Activated naive CD4-positive, alpha-beta T cell (primary cell): ENCODE data around the gene ADAMTS12.

Experiments used
- DNase-seq, 4 experiments: peaks; one replicate each; lab custom pipeline; 2025; lab: John Stamatoyannopoulos, UW

ADAMTS12 gene

DNA sequence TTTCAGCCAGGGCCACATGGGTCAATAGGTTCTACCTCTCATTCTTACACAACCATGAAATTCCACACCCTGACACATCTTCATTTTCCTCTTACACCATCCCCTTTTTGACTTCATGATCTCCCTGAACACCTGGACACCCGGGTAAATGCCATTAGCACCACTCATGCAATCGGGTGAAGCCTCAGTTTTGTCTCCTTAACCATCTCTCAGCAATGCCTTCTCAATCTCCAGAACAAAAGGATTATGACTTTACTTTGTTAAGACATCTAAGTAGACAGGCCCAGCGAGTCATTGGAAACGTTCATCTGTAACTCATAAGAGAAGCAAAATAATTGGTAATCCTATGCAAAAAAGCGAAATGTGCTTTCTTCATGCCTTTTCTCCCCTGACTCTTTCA lies 49.9 kb downstream of the ADAMTS12 start:
- no peak for DNase-seq

DNA sequence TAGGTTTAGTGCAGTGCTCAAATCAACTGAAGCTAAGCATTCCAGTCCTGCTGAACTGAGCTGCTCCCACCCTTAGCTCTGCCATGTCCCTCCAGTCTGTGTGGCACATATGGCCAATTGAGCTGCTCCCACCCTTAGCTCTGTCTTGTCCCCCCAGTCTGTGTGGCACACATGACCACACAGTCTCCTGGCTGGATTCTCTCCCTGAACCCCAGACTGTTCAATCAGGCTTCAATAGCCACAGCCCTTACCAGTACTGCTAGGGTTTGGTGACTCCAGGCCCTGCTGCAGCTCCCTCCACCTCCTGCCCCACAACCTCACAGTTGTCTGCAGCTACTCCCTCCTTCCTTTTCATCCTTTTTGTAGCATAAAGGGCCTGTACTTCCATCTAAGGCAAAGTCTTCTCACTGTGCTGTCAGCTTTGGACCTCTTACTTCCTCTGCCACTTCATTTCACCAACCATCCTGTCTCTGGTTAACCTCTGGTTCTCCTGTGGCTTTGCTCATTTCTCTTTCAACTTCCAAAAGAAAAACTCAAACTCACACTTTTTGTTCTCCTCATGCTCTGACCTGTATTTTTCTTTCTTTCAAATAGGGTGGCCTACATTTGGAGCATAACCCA lies 50.8 kb downstream of the ADAMTS12 start:
- no peak for DNase-seq

DNA sequence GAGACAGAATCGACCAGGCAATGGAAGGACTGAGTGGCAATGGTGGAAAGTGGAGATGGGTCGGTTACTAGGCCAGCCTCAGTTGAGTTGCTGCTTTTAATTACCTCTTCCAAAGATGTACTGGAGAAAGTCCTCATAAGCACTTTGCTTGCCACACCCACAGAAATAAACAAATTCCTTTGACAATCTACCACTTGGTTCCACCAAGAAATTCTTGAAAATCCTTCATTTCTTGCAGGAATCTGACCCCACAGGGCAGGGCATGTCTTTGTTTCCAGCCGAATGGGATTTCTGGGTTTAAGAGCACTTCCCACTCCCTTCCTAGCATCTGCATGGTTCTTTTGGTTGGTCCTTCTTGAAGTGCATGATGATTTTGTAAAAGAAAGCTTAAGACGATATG lies 54.5 kb downstream of the ADAMTS12 start:
- DNase-seq, result no peak

DNA sequence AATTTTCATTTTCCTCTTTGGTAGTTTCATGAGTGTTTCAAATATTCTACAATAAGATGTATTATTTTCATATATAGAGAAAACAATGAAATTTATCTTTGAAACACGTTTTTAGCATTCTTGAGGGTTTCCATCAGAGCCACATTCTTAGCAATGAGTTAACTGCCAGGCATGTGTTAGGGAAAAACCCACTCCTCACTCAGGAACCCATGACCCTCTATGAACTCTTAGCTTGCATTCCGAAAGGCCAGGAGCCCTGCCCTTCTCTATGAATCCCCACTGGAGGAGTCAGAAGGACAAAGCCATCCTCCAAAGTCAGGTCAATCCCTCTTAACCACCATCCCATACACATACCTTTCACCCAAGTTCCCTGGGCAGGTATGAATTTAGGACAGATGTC lies 57.5 kb downstream of the ADAMTS12 start:
- no peak for DNase-seq

DNA sequence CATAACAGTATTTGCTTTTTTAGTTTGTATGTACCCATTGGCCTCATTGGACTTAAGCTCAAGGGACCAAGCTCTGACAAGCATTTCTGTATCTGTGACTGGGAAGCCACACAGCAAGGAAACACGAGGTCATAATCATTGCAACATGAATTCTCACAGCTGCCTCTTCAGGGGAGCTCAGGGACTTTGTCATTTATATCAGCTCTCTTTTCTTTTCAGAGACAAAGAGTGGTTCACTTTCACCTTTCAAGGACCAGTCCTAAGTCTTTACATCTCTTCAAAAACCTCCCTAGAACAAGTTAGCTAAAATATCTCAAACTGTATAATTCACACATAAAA lies 58.6 kb downstream of the ADAMTS12 start:
- DNase-seq, result no peak

DNA sequence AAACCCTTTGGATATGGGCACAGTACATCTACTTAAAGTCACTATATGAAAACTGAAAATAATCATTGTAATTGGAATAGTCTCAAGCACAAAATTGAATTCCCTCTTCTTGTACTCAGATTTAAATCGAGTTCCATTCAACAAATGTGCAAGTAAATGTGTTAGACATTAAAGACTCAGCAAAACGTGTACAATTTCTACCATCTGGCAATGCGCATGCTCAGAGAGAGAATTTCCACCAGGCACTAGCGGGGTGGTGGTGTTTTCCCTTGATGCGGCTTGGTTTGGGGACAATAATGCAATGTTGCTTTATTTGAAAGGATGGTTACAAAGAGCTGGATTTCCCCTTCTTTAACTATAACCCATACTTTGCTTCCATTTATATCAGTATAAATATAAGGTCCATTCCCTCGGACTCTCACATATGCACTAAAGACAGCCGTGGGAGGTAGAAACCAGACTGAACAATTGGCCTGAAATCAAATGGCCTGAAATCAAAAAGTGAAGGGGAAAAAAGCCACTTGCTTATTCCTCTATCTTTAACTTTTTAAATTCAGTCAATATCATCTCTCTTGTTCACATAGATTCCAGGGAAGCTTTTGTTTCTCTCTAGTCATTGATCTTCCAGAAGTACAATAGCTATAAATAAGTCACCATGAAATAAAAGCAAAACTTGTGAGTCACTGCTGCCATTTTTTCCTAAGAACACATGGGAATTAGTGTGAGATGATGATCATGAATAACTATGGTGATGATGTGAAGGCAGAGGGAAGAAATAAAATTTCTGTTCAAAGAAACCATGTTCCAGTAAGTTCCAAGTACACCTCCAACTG lies 59.2 kb downstream of the ADAMTS12 start:
- no peak for DNase-seq

DNA sequence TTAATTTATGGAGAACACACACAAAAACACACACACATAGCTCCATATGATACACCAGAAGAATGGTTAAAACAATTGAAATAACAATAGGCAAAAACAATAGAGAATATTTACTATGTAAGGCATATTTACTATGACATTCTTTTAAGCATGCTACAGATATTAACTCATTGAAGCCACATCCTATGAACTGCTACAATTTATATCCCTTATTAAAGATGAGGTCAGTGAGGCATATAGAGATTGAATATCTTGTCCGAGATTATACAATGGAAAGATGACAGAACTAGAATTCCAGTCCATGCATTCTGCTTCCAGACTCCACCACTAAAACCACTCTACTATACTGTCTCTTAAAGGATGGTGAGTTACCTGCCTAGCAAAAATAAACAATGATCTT lies 60.7 kb downstream of the ADAMTS12 start:
- no peak for DNase-seq

DNA sequence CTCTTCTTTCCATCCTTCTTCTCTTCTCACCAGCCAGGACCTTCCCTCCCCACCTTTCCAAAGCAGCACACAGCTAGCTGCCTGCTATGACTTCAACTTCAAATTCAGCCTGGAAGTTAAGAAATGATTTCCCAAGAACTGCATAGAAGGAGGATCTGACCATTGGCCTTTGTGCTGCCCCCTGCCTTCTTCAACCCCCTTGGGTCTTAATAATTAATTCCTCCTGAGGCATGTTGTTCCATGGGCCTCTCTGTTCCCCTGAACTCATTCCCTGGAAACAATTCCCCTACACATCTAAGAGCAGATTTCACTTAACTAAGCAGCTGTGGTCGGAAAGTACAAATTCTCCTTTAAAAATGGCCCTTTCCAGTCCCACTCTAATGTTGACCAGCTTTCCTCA lies 62.4 kb downstream of the ADAMTS12 start:
- no peak for DNase-seq

DNA sequence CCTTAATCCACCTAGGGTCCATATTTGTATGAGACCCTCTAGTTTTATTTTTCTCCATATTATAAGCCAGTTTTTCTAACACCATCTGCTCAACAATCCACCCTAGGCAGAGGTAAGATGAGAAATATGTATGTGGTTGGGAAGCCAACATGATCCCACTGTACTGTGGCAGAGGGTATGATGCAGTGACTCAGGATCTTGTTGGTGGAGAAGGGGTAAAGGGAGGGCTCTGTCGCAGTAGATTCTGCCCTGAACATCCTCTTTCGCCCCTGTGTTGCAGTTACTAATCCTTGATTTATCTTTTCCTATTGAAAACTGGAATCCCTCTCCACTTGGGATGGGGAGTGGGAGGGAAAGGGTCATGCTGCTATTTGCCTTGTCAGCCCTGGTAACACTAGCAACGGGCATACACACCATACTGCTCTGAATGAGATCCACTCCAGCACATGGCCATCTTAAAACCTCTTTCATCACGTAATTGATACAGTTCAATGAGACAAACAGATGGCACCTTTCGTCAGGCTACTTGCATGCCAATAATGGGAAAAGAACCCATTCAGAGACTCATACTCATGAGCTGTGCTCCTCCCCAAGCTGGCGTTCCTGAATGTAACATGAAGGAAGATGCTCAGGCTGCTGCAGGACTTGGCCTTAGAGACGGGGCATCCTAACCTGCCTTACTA lies 63.0 kb downstream of the ADAMTS12 start:
- no peak for DNase-seq

DNA sequence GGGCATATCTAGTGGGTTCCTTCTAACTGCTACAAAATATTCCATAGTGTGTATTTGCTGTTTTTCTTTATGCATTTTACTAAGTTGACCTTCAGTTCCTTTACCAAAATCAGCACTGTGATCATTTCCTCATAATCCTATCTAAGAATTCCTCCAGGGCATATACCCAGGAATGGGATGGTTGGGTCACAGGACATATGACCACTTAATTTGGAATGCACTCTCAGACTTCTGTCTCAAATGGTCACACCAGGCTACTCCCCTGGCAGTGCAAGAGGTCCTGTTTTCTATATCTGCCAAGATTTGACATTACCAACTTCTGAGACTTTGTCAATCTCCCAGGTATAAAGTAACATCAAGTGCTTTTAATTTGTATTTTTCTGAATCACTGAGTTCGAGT lies 63.9 kb downstream of the ADAMTS12 start:
- no peak for DNase-seq

DNA sequence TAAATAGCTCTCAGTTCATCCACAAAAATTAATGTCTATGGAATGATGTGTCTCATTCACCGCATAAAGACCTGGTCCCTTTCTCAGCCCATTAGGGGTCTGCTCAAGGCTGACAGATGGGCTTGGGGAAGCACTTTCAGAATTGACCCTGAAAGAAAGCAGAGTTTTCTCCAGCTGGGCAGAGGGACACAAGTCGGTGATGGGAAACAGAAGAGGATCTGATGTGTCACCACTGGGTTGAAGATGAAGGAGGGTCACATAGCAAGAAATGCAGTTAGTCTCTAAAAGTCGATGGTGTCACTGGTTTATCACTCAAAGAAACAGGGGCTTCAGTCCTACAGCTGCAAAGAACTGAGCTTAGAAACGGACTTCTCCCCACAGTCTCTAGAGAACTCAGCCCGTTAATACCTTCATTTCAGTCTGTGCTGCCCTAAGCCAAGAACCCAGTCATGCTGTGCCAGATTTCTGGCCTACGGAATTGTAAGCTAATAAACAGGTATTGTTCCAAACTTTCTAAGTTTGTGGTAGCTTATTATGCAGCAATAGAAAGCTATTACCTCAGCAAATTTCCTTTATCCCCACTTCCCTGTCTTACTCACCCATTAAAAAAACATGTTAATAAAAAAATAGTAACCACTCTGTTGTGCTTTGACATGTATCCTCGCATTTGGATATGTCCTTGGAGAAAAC lies 64.6 kb downstream of the ADAMTS12 start:
- no peak for DNase-seq

DNA sequence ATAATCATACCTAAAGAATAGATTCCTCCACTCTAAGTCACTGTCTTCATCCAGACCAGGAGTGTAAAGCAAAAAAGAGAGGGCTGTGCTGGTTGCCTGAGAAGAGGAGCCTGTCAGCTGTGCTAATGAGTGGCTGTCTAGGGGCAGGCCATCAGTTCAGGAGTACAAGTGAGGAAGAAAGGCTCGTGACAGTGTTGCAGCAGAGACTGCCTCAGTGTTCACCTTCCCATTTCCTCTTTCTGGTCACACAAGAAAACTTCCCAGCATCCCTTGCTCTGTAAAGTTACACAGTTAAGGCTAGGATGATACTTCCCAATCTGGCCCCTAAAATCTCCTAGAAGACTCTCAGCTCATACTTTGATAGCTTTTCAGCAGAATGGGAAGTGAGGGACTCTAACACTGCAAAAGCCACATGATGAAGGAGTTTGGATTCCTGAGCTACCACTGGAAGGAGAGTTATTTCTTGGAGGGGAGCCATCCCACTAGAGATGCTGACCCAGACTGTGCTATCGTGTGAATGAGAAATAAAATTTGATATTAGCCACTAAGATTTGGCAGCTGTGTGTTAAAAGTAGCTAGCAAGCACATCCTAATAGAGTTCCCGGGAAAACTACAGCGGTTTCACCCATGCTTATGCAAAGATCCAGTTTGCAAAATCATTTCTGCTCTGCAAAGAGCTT lies 67.1 kb downstream of the ADAMTS12 start:
- DNase-seq, result no peak

DNA sequence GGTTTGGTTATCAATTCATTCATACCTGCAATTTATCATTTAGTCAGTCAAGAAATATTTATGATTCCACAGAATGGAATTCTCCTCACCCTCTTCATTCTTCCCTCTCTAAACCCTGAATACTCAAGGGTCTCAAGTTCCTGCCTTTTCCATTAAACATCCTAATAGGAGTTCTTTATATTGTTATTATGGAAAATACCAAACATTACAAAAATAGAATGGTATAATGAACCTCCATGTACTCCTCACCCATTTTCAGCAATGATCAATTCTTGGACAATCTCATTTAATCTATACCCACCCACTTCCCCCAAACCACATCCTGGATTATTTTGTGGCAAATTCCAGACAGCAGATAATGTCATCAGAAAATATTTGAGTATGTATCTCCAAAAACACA lies 74.5 kb downstream of the ADAMTS12 start:
- no peak for DNase-seq

DNA sequence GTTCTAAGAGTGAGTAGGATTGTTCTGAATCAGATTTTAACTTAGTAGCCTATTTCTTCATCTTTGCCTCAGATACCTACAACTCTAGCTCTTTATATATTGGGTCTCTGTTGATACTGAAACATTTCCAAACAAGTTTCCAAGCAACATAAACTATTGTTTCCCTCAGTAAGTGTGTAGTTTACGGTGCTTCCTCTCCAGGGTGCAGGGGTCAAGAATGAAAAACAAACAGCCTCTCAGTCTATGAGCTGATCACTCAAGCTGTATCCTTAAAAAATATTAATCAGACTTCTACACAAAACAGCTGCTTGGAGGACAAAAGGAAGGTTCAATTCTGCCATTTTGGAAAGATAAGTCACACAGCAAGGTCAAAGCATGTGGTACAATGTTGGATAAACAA lies 75.0 kb downstream of the ADAMTS12 start:
- DNase-seq, result no peak

DNA sequence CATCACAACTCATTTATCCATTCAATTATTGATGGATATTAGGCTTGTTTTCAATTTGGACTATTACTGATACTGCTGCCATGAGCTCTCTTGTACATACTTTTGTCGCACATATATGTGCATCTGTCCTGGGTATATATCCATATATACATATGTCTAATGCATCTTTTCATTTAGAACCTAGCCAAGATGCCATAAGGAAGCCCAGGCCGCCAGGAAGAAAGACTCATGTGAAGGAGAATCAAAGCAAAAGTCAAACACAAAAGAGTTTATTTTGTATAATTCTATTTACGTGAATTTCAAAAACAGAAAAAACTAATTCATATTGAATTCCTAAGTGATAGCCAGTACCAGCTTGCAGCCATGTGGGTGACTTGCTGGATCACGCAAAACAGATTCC lies 79.0 kb downstream of the ADAMTS12 start:
- no peak for DNase-seq

DNA sequence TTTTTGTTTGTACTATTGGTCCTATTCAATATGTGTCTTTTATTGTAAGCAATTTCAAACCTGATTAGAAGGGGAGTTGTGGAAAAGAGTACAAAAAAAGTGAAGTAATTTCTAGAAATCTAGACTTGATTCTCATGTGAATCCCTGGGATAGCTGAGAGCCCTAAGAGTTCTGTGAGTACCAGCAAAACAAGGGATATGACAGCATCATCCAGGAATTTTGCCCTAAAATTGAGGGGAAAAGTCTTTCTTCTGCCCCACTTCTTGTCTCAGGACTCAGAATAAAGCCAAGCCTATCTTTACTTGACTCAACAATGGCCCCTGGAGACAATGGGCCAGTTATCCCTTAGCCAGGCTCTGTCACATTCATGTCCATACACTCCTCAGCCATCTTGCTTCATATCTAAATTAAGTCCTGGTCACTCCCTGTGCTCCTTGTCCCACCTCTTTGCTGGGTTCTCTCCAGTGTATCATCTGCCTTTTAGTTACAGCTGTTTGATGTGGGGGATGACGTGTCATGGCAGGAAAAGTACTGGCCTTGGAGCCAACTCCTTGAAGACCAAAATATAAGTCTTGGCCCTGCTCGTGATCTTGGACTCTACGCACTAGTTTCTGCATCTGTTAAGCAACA lies 81.2 kb downstream of the ADAMTS12 start:
- DNase-seq, result no peak

DNA sequence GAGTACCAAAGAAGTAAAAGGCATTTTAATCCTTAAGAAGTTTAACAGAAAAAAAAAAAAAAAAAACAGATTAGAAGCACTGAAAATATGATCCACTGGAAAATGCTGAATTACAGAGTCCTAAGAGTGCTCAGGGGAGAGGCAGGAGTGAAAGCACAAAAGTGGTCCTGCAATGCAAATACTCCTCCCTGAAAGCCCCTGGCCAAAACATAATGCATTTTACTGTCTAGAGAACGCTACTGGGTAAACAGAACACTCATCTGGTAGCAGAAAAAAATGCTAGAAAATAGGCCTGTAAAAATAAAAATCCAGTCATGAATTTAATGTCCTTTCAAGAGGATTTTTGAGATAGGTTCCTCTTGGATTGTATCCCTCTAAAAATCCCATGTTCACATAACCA lies 81.9 kb downstream of the ADAMTS12 start:
- no peak for DNase-seq

DNA sequence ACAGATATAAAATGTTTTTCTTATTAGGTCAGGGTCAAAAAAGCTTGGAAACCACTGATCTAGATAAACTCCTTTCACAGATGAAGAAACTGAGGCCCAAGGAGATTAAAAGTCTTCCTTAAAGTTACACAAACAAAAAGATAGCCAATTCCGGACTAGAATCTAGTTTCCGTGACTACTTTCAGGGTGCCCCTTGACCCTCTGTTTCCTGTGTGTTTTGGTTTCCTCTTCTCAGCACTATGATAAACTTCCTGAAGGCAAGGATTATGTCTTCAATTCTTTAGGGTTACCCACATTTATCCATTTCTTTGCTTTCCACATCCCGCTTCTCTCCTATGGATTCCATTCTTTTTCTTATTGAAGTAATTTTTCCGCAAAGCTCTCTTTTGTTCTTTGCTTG lies 83.1 kb downstream of the ADAMTS12 start:
- DNase-seq, result no peak

DNA sequence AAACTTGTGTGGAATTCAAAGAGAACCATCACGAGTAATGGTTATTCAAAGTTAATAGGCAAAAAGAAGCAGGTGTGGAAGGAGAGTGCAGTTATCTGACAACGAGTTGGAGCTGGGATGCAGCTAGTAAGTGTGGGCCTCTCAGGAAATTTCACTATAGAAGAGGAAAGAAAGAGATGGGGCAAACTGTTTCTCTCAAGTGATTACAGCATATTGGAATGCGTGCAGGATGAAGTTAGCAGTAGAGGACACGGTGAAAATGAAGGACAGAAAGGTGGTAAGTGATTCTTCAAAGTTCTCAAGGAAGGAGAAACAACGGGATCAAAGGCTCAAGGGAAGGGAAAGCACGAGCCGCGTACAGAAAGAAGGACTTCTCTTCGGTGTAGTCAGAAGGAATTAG lies 84.0 kb downstream of the ADAMTS12 start:
- no peak for DNase-seq

DNA sequence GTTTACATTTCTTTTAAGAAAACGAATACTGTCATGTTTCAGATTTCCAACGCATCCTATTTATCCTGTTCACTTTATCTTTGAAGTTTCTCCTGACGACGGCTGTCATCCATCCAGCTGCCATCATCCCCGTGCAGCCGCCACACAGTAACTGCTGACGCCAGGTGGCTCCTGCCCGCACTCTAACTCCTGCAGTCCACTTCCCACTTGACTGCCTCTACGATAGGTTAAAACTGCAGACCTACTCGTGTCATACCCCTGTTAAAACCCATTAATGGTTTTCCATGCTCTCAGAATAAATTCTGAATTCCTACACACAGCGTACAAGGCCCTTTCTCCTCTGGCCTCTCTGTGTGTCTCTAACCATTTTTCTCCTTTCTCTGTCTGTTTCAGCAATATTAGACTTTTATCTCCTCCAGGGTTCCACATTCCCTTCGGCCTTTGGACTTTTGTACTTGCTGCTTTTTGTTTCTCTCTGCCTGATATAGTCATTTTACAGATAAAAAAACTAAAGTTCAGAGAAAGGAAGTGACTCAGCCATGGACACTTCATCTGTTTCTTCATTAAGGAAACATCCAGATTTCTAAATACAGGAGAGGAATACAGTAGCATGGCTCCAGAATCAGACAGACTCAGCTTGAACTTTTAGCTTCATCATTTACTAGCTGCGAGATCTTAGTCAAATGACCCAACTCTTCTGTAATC lies 84.9 kb downstream of the ADAMTS12 start:
- DNase-seq, result no peak

DNA sequence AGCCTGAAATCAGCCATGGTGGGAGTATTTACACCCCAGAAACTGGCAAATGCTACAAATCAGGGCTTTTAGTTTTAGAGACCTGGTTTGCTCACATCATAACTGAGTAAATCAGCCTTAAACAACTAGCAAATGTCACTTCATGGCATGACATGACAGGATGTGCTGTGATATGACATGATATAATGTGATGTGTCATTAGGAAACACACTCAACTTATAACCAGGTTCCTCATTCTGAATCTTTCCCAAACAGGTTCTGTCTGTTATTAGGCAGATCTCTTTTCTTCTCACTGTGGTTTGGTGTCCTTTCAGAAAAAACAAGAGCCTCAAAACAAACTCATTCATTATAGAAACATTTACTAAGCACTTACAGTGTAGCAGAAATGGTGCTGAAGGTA lies 90.5 kb downstream of the ADAMTS12 start:
- no peak for DNase-seq
